MCF 10A (cell line): ENCODE results near the gene CERS6. TPM values are rescaled to one million over a fixed set of nuclear protein-coding genes. Genes with fewer than 3 reads are reported as not detected.

Experiments used
- BruUV-seq: library from RNA; stranded (reverse); fragments of 400-500 nt; replicated peaks from 2 replicates; lab custom pipeline; 2021; lab: Mats Ljungman, UMichigan
- CTCF ChIA-PET: fragments of 300-600 bp; sonication (Branson Sonifier 250); formaldehyde crosslinking; extraction: SDS; loops from one replicate; lab custom pipeline; 2021; ENCODE audit warnings: antibody characterized with exemption, inconsistent platforms; lab: Yijun Ruan, JAX
- POLR2A ChIA-PET: fragments of 300-600, 350-650 bp; sonication (Branson Sonifier 250); formaldehyde crosslinking; extraction: SDS; loops from one replicate; lab custom pipeline; 2020; ENCODE audit warnings: antibody characterized with exemption, inconsistent platforms; lab: Yijun Ruan, JAX
- DNase-seq: peaks from one replicate; pipeline ENCODE4 v3.0.0-alpha.2; 2018; ENCODE audit not compliant: unreplicated experiment
- H3K27ac Mint-ChIP-seq: one replicate; pipeline ENCODE4 v1.8.0; 2022; ENCODE audit warnings: mild to moderate bottlenecking, low read depth, mixed read lengths; ENCODE audit not compliant: unreplicated experiment
- H3K27me3 Mint-ChIP-seq: one replicate; pipeline ENCODE4 v1.8.0; 2022; ENCODE audit warnings: mixed read lengths; ENCODE audit not compliant: insufficient read depth, unreplicated experiment
- H3K36me3 Mint-ChIP-seq: one replicate; pipeline ENCODE4 v1.8.0; 2022; ENCODE audit warnings: mild to moderate bottlenecking, moderate library complexity, mixed read lengths; ENCODE audit not compliant: insufficient read depth, unreplicated experiment
- H3K4me1 Mint-ChIP-seq: one replicate; pipeline ENCODE4 v1.8.0; 2022; ENCODE audit warnings: mixed read lengths; ENCODE audit not compliant: insufficient read depth, unreplicated experiment
- H3K4me3 Mint-ChIP-seq: one replicate; pipeline ENCODE4 v1.8.0; 2022; ENCODE audit warnings: mild to moderate bottlenecking, moderate library complexity, mixed read lengths; ENCODE audit not compliant: unreplicated experiment
- H3K9me3 Mint-ChIP-seq: one replicate; pipeline ENCODE4 v1.8.0; 2022; ENCODE audit warnings: mixed read lengths; ENCODE audit not compliant: unreplicated experiment
- intact Hi-C: fragments of 100-400 bp; cut with micrococcal nuclease; formaldehyde crosslinking; loops from 2 replicates; pipeline ENCODE4 v1.14.1; 2022
- total RNA-seq: library from RNA; stranded (reverse); gene quantifications from 2 replicates; pipeline ENCODE4 v1.2.3, GENCODE V29; 2022
- TF ChIP-seq, protein P1 (sequence below): fragments of 200-600 bp; IDR thresholded peaks from one replicate; pipeline ENCODE4 v1.8.0; 2022; ENCODE audit warnings: antibody characterized with exemption, mild to moderate bottlenecking; ENCODE audit not compliant: unreplicated experiment

CERS6 gene
- total RNA-seq, 1 experiment from 2014 or later: 27.4 TPM

DNA sequence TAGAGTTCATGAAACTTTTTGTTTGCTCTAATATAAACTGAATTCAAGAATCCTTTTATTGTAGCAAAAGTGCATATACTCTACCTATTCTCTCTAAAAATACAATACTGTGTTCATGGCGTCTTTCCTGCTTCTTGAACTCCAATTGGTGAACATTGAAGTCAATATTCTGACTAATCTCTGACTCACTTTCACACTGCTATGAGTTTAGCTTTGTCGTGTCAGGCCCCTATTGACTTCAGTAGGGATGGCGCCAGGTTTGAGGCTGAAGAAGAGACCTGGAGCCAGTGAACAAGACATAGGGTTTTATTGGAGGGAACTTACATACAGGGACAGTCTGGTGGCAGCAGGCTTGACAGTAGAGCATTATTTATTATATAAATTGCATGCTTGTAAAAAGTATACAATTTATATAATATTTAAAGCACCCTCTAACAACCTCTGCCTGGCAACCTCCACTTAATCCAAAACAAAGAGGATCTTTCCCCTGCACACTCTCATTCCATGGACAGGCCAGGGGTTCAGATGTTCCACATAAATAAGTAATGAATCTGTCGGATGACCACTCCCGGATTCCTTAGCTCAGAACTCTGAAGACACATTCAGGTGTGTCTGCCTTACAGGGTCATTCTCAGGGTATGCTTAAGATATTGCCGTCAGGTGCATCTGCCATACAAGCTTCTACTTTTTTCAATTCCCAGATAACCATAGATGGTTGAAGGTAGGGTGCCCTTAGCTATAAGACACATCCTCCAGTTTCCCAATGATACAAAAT lies 141.0 kb downstream of the CERS6 start:
- Mint-ChIP-seq H3K4me1 (peaks cover 18% of the 10 kb centered on the region), H3K4me3 (no peak overlapping the region), H3K9me3 (no peaks in the 10 kb centered on the region), H3K27me3 (no peaks in the 10 kb centered on the region), H3K27ac (no peak overlapping the region), H3K36me3 (no peaks in the 10 kb centered on the region)
- ChIA-PET POLR2A (interaction anchor here (0.6 to 3.0 kb wide), 5 partner anchors 11 to 250 kb away, joined by 3 to 15 read pairs (median 3); no protein-coding TSS in a partner anchor), CTCF (interaction anchor here (0.6 to 0.7 kb wide), 2 partner anchors 18 to 248 kb away, joined by 3 read pairs; no protein-coding TSS in a partner anchor)
- DNase-seq: peak; percentile 61
- intact Hi-C loops: no loop called here
- no TSS peak for BruUV-seq
- TF ChIP-seq, protein P1, sequence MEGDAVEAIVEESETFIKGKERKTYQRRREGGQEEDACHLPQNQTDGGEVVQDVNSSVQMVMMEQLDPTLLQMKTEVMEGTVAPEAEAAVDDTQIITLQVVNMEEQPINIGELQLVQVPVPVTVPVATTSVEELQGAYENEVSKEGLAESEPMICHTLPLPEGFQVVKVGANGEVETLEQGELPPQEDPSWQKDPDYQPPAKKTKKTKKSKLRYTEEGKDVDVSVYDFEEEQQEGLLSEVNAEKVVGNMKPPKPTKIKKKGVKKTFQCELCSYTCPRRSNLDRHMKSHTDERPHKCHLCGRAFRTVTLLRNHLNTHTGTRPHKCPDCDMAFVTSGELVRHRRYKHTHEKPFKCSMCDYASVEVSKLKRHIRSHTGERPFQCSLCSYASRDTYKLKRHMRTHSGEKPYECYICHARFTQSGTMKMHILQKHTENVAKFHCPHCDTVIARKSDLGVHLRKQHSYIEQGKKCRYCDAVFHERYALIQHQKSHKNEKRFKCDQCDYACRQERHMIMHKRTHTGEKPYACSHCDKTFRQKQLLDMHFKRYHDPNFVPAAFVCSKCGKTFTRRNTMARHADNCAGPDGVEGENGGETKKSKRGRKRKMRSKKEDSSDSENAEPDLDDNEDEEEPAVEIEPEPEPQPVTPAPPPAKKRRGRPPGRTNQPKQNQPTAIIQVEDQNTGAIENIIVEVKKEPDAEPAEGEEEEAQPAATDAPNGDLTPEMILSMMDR: no peak

DNA sequence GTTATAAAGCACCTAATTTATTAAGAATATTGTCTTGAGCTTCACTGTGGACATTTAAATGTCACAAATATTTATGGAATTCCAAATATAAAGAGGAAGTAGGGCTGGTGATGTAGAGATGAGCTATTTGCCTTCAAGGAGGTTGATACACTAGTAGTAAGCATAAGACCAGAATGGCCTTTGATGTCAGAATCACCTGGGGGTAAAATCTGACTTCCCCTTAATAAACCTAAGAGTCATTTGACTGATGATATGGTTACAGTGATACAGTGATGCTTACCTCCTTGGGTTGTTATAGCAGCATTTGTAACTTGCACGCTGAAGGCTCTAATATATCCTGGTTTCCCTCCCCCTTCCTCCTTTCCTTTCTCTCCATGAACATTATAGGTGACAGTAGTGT lies 143.7 kb downstream of the CERS6 start:
- TF ChIP-seq, protein P1: no peak
- ChIA-PET CTCF (no interaction called here), POLR2A (interaction anchor here (3.0 kb wide), 1 partner anchor 9 kb away, joined by 15 read pairs; no protein-coding TSS in a partner anchor)
- H3K4me3 Mint-ChIP-seq: no peak overlapping the region
- intact Hi-C loops: no loop called here
- no TSS peak for BruUV-seq
- H3K27ac Mint-ChIP-seq: no peak overlapping the region
- H3K27me3 Mint-ChIP-seq: no peaks in the 10 kb centered on the region
- peaks cover 23% of the 10 kb centered on the region for H3K4me1 Mint-ChIP-seq
- peaks cover 4% of the 10 kb centered on the region for H3K9me3 Mint-ChIP-seq
- no peaks in the 10 kb centered on the region for H3K36me3 Mint-ChIP-seq
- no peak for DNase-seq

DNA sequence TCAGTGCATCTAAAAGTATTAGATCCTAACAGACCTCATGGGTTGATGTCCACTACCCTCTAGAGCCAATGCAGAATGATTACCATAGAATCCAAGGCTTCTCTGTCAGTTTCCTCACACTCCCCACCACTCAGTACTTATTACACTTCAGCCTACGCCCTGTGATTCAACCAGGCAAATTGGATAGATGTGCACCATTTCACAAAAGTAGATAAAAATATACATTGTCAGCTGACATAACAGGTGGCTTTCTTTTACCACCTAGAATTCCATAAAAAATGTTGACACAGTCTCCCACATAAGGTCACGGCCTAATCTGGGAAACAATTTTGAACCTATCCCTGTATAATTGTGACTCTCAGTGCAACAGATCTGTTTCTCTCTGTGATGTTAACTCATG lies 144.9 kb downstream of the CERS6 start:
- POLR2A ChIA-PET: no interaction called here
- BruUV-seq: no TSS peak
- no peaks in the 10 kb centered on the region for H3K27me3 Mint-ChIP-seq
- DNase-seq: no peak
- peaks cover 11% of the 10 kb centered on the region for H3K9me3 Mint-ChIP-seq
- H3K4me3 Mint-ChIP-seq: no peak overlapping the region
- TF ChIP-seq, protein P1: no peak
- peak overlapping the region; percentile 10 for H3K27ac Mint-ChIP-seq
- no peaks in the 10 kb centered on the region for H3K36me3 Mint-ChIP-seq
- H3K4me1 Mint-ChIP-seq: peaks cover 25% of the 10 kb centered on the region
- intact Hi-C loops: no loop called here
- CTCF ChIA-PET: no interaction called here

DNA sequence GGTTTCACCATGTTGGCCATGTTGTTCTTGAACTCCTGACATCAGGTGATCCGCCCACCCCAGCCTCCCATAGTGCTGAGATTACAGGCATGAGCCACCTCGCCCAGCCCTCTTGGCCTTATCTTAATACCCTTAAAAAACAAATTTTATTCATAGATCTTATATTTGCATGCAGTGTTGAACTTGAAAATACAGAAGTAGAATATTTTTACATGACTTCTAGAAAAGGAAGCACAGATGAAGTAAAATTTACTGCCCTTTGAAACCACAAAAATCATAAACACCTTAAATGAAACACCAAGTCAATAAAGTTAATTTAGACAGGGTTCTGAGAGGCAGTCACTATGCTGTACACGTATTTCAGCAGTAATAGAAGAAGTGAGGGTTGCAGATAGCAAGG lies 145.7 kb downstream of the CERS6 start:
- Mint-ChIP-seq H3K4me1 (peaks cover 22% of the 10 kb centered on the region), H3K36me3 (no peaks in the 10 kb centered on the region), H3K27ac (no peak overlapping the region), H3K4me3 (no peak overlapping the region), H3K9me3 (peaks cover 11% of the 10 kb centered on the region), H3K27me3 (no peaks in the 10 kb centered on the region)
- BruUV-seq: no TSS peak
- no peak for DNase-seq
- TF ChIP-seq, protein P1: no peak
- intact Hi-C loops: no loop called here
- CTCF ChIA-PET: no interaction called here
- POLR2A ChIA-PET: interaction anchor here (1.3 kb wide), 1 partner anchor 36 kb away, joined by 3 read pairs; no protein-coding TSS in a partner anchor
